NCI-H460 (cell line): Measurements from ENCODE around the gene C10orf71. TPM values are rescaled to one million over a fixed set of nuclear protein-coding genes. Genes with fewer than 3 reads are reported as not detected.

Source experiments
- DNase-seq: peaks from one replicate; pipeline ENCODE4 v3.0.0-alpha.2; 2016; ENCODE audit warnings: low read depth; ENCODE audit errors: extremely low read depth
- total RNA-seq: library from RNA; depleted of rRNA; stranded (reverse); fragments of >200 nt; shearing (Covaris generic); gene quantifications from 2 replicates; pipeline ENCODE4 v1.2.3, GENCODE V29; 2014; rRNA removed

C10orf71 gene
- total RNA-seq, 1 experiment from 2014 or later = not detected

- DNase-seq = no peak
Observed at GRCh38 chr10:49373361-49373760, 74.4 kb downstream of the C10orf71 start.

DNA sequence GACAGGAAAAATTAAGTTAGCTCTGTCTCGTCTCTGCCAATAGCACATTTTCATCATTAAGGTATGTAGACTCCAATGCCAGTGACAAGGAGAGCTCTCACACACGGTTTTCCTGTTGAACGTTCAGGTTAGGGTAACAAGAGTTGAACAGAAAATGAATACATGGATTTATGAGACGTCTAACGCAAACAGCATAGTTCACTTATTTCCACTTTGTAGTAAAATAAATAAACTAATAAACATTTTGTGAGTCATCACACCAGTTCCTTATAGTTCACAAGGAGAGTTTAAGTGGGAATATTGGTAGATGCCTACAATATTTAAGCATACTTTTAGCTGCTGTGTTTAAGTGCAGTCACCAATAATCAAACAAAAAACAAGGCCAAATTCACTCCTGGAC is 75.8 kb downstream of the C10orf71 start:
- no peak for DNase-seq

- DNase-seq = no peak
Observed at GRCh38 chr10:49375611-49376010, 76.6 kb downstream of the C10orf71 start.

Other genes starting within 250 kb of the C10orf71 start
- not detected in 2 replicates for gene VSTM4, start 183.6 kb upstream of the C10orf71 start, total RNA-seq
- gene FAM170B, start 165.1 kb upstream of the C10orf71 start, total RNA-seq = not detected in 2 replicates
- gene TMEM273, start 110.8 kb upstream of the C10orf71 start, total RNA-seq = not detected in 2 replicates
- gene DRGX, start 96.9 kb downstream of the C10orf71 start, total RNA-seq = not detected in 2 replicates
- 7.9 and 10.3 TPM in 2 replicates for gene ERCC6, start 240.0 kb downstream of the C10orf71 start, total RNA-seq